Prostate gland (tissue), 2 donors: Measurements from ENCODE around the gene RPUSD4.

Experiments used
- POLR2A ChIP-seq: fragments of 450-650 bp; IDR thresholded peaks from one replicate; pipeline ENCODE4 v1.6.1; 2016; ENCODE audit warnings: antibody characterized with exemption, mild to moderate bottlenecking
- POLR2AphosphoS5 ChIP-seq: sonication (generic); formaldehyde crosslinking; IDR thresholded peaks from one replicate; pipeline ENCODE4 v1.6.1; 2017; ENCODE audit warnings: antibody characterized with exemption
- TF ChIP-seq, protein P1 (sequence below), 4 experiments: fragments of 200-600 bp in 2 of 4; fragments of 450-650 bp in 2 of 4; sonication (generic) in 2 of 4; IDR thresholded peaks; 1 replicate in 3 of 4; 2 replicates in 1 of 4; pipeline ENCODE4 v1.5.1; 2016 to 2019; ENCODE audit warnings: antibody characterized with exemption in 4 of 4, mild to moderate bottlenecking in 2 of 4, moderate library complexity in 2 of 4

DNA sequence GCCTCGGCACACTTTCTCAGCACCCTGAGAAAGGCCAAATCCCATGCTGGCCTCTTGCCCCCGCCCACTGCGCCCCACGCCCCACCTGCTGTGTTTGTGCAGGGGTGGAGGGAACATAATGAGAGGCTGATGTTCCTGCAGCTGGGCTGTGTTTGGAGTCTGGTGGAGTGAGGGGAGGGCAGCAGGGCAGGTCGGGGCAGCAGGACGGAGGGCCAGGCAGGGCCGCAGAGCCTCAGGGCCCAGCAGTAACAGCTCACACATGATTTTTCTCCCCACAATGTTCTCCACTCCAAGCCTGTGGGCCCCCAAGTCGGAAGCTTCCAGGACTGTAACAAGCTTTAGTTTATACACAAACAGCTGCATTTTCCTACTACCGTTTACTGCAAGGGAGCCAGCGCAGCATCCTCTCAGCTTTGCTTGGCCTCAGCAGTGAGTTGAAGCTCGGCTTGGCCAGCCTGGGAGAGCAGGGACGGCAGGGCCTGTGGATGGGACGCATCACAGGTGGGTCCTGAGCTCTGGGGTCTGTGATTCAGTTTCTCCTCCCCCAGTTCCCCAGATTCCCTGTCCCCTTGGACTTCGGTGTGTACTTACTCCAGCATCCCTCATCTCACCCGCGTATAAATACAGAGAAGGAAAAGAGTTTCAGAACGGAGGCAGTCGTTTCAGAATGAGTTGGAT lies 51.0 kb downstream of the RPUSD4 start:
- TF ChIP-seq, protein P1, sequence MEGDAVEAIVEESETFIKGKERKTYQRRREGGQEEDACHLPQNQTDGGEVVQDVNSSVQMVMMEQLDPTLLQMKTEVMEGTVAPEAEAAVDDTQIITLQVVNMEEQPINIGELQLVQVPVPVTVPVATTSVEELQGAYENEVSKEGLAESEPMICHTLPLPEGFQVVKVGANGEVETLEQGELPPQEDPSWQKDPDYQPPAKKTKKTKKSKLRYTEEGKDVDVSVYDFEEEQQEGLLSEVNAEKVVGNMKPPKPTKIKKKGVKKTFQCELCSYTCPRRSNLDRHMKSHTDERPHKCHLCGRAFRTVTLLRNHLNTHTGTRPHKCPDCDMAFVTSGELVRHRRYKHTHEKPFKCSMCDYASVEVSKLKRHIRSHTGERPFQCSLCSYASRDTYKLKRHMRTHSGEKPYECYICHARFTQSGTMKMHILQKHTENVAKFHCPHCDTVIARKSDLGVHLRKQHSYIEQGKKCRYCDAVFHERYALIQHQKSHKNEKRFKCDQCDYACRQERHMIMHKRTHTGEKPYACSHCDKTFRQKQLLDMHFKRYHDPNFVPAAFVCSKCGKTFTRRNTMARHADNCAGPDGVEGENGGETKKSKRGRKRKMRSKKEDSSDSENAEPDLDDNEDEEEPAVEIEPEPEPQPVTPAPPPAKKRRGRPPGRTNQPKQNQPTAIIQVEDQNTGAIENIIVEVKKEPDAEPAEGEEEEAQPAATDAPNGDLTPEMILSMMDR (IDR thresholded peaks at IDR 0.05): no peak
- TF ChIP-seq POLR2AphosphoS5 (no peak), POLR2A (no peak)
